OCI-LY7 (cell line): ENCODE results near the gene TEX22. TPM values are rescaled to one million over a fixed set of nuclear protein-coding genes. Genes with fewer than 3 reads are reported as not detected.

Experiments
- BruUV-seq: library from RNA; stranded (reverse); fragments of 400-500 nt; replicated peaks from 2 replicates; lab custom pipeline; 2021; lab: Mats Ljungman, UMichigan
- CTCF ChIA-PET: fragments of 300-600 bp; sonication (Branson Sonifier 250); formaldehyde crosslinking; loops from one replicate; lab custom pipeline; 2022; ENCODE audit warnings: antibody characterized with exemption; ENCODE audit not compliant: unreplicated experiment; lab: Charles Lee
- POLR2A ChIA-PET: fragments of 300-600 bp; sonication (Branson Sonifier 250); formaldehyde crosslinking; loops from one replicate; lab custom pipeline; 2022; ENCODE audit warnings: antibody characterized with exemption; lab: Charles Lee
- DNase-seq: peaks from one replicate; pipeline ENCODE4 v3.0.0-alpha.2; 2015; ENCODE audit warnings: low spot score
- H2AFZ ChIP-seq: fragments of 200-600 bp; sonication (generic), shearing (Covaris generic); 2 replicates; pipeline ENCODE4 v1.6.1; 2014; ENCODE audit warnings: mild to moderate bottlenecking, antibody characterized with exemption, low read length, moderate library complexity
- H3K27ac ChIP-seq: fragments of 200-600 bp; sonication (generic); 2 replicates; pipeline ENCODE4 v1.5.1; 2014; ENCODE audit warnings: mixed run types, low read depth, mild to moderate bottlenecking, moderate library complexity, low read length, inconsistent platforms; ENCODE audit not compliant: poor library complexity, severe bottlenecking
- H3K36me3 ChIP-seq: fragments of 200-600 bp; sonication (generic); 2 replicates; pipeline ENCODE4 v1.6.1; 2014; ENCODE audit warnings: mild to moderate bottlenecking, antibody characterized with exemption, low read length, moderate library complexity, mixed read lengths; ENCODE audit not compliant: insufficient read depth
- H3K4me1 ChIP-seq: fragments of 200-600 bp; sonication (generic); 2 replicates; pipeline ENCODE4 v1.5.1; 2014; ENCODE audit warnings: mild to moderate bottlenecking, low read length; ENCODE audit not compliant: insufficient read depth, poor library complexity, severe bottlenecking
- H3K4me2 ChIP-seq: fragments of 200-600 bp; sonication (generic); 2 replicates; pipeline ENCODE4 v1.6.1; 2014; ENCODE audit warnings: mild to moderate bottlenecking, low read length
- H3K4me3 ChIP-seq: fragments of 200-600 bp; sonication (generic); 2 replicates; pipeline ENCODE4 v1.5.1; 2014; ENCODE audit warnings: mild to moderate bottlenecking, low read depth, low read length; ENCODE audit not compliant: poor library complexity, severe bottlenecking
- H3K79me2 ChIP-seq: fragments of 200-600 bp; sonication (generic); 2 replicates; pipeline ENCODE4 v1.6.1; 2016; ENCODE audit warnings: low read depth, mild to moderate bottlenecking, low read length, moderate library complexity, mixed read lengths; ENCODE audit not compliant: insufficient read depth
- H3K9me2 ChIP-seq: fragments of 200-600 bp; sonication (generic); 2 replicates; pipeline ENCODE4 v1.6.1; 2016; ENCODE audit warnings: mild to moderate bottlenecking, low read length, mixed read lengths; ENCODE audit not compliant: insufficient read depth
- H3K9me3 ChIP-seq: fragments of 200-600 bp; sonication (generic); 2 replicates; pipeline ENCODE4 v1.6.1; 2014; ENCODE audit warnings: mild to moderate bottlenecking, mixed run types, low read length, mixed read lengths
- H4K20me1 ChIP-seq: fragments of 200-600 bp; sonication (generic); 2 replicates; pipeline ENCODE4 v1.6.1; 2014; ENCODE audit warnings: mild to moderate bottlenecking, antibody characterized with exemption, low read length, moderate library complexity, mixed read lengths; ENCODE audit not compliant: insufficient read depth
- CTCF ChIP-seq: fragments of 200-600 bp; sonication (generic); conservative IDR thresholded peaks from 2 replicates; pipeline ENCODE4 v1.5.1; 2014; ENCODE audit warnings: mild to moderate bottlenecking, antibody characterized with exemption, low read length, moderate library complexity, mixed read lengths
- EZH2phosphoT487 ChIP-seq: fragments of 200-600 bp; sonication (generic); IDR thresholded peaks from 2 replicates; pipeline ENCODE4 v1.6.1; 2018; ENCODE audit warnings: low read depth, borderline replicate concordance, mild to moderate bottlenecking, mixed run types, antibody characterized with exemption, low read length, moderate library complexity, mixed read lengths
- intact Hi-C: fragments of 100-400 bp; cut with micrococcal nuclease; formaldehyde crosslinking; loops from one replicate; pipeline ENCODE4 v1.10.0; 2022; ENCODE audit not compliant: unreplicated experiment
- total RNA-seq, 2 experiments: library from RNA; depleted of rRNA in 1 of 2; stranded (reverse); fragments of >200 nt in 1 of 2; shearing (Covaris generic) in 1 of 2; gene quantifications; 2 replicates each; pipeline ENCODE4 v1.2.3, GENCODE V29; 2014 to 2022

TEX22 gene
- total RNA-seq, 2 experiments from 2014 or later, result 1.3 to 9.2 TPM

DNA sequence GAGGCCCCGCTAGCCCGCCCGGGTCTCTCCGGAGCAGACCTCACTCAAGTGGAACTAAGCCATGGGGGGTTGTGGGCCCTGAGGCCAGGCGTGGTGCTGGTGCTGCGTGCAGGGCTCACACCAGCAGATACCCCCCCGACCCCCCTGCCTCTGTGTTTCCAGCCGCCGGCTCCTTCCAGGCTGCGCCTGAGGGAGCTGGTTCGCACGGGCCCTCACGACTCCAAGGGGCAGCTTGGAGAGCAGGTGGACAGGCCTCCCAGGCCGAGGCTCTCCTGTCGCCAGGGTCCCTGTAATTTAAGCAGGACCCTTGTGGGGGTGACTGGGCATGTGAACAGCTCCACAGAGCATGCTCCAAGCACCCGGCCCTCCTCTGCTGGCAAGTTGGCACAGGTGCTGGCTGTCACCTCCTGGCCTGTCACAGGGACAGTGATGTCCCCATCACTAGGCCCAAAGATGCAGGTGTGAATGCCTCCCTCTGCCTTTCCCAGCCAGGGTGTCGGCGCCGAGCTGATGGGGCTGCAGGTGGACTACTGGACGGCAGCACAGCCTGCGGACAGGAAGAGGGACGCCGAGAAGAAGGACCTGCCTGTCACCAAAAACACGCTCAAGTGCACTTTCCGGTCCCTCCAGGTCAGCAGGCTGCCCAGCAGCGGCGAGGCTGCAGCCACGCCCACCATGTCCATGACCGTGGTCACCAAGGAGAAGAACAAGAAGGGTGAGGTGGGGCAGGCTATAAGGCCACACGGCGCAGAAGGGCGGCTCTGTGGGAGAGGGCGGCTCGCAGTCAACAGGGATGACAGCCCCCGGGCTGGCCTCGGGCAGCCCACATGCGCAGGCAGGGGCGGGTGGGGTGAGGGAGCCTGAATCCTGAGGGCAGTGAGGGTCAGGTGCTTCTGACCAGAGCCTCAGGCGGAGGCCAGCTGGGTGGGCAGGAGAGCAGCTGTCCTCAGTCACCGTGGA is 5.9 kb upstream of the TEX22 start:
- TF ChIP-seq CTCF (no peak), EZH2phosphoT487 (no peak)
- Histone ChIP-seq H3K4me2 (no peak overlapping the region), H3K79me2 (no peaks in the 10 kb centered on the region), H3K4me1 (peaks cover 4% of the 10 kb centered on the region), H3K27ac (no peak overlapping the region), H3K9me2 (no peaks in the 10 kb centered on the region), H3K36me3 (no peaks in the 10 kb centered on the region), H3K9me3 (no peaks in the 10 kb centered on the region), H2AFZ (no peak overlapping the region), H4K20me1 (no peaks in the 10 kb centered on the region), H3K4me3 (no peak overlapping the region)
- ChIA-PET POLR2A (no interaction called here), CTCF (no interaction called here)
- BruUV-seq, result no TSS peak
- DNase-seq, result no peak
- intact Hi-C loops, result no loop called here

DNA sequence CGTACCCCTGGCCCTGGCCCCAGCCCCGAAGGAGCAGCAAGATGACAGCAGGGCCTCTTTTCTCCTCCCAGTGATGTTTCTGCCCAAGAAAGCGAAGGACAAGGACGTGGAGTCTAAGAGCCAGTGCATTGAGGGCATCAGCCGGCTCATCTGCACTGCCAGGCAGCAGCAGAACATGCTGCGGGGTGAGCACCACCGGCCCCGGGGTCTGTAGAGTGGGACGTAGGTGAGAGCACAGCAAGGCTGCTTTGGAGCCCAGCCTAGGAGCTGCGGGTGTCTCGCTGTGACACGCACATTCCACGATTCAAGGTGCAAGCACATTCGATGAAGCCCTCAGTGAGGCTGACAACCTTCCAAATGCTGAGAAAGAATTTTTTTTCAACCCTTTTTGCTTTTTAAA is 5.2 kb upstream of the TEX22 start:
- TF ChIP-seq EZH2phosphoT487 (no peak), CTCF (no peak)
- H3K4me2 ChIP-seq, result no peak overlapping the region

More for the DNA sequence above, 5.2 kb upstream of the TEX22 start:
- Histone ChIP-seq H4K20me1 (no peaks in the 10 kb centered on the region), H3K4me1 (peaks cover 11% of the 10 kb centered on the region), H3K36me3 (no peaks in the 10 kb centered on the region), H3K9me2 (no peaks in the 10 kb centered on the region), H3K9me3 (no peaks in the 10 kb centered on the region), H3K4me3 (no peak overlapping the region), H3K27ac (no peak overlapping the region), H2AFZ (no peak overlapping the region), H3K79me2 (no peaks in the 10 kb centered on the region)
- ChIA-PET POLR2A (no interaction called here), CTCF (no interaction called here)
- no TSS peak for BruUV-seq
- no peak for DNase-seq
- intact Hi-C loops, result no loop called here
